ENCODE data around the gene ADAMTS7. TPM values are rescaled to one million over a fixed set of nuclear protein-coding genes. Genes with fewer than 3 reads are reported as not detected.

ADAMTS7 gene
- total and polyA plus RNA-seq, 2 of the 13 experiments (the other 11 are each of a cell fraction or from before 2014, with no cell fraction given) = 0.09 to 0.12 TPM

GRCh38 chr15:78768531-78769408, 42.5 kb downstream of the ADAMTS7 start:
- in situ Hi-C loops (cut with HindIII; ENCODE audit: extremely low pct_ligation_motif_present, low pct_unique_long_range_greater_than_20kb) = no loop called here
- Histone ChIP-seq H3K27ac (ENCODE audit: extremely low read length, insufficient read depth, low read length) (no peak overlapping the region), H3K4me2 (ENCODE audit: low read depth, low read length) (no peak overlapping the region), H3K79me2 (ENCODE audit: insufficient read depth, low read length) (no peaks in the 10 kb centered on the region), H2AFZ (ENCODE audit: low read length) (no peak overlapping the region), H3K4me1 (ENCODE audit: insufficient read depth, low read length) (no peaks in the 10 kb centered on the region), H4K20me1 (ENCODE audit: insufficient read depth, low read length) (no peaks in the 10 kb centered on the region), H3K9me3 (ENCODE audit: low read length) (no peaks in the 10 kb centered on the region), H3K27me3 (ENCODE audit: control insufficient read depth in 1 of 2, insufficient read depth in 2 of 2, low read length in 2 of 2) (peaks cover 0 to 4% of the 10 kb centered on the region in 2 experiments; a peak in 2 of 5 replicates), H3K9ac (ENCODE audit: insufficient read depth, low read depth, low read length) (no peak overlapping the region), H3K4me3 (replicated peaks in 1 of 3; ENCODE audit: insufficient read depth in 1 of 3, low read depth in 2 of 3, low read length in 3 of 3) (no peak overlapping the region), H3K36me3 (replicated peaks in 1 of 2; ENCODE audit: control insufficient read depth in 1 of 2, insufficient read depth in 2 of 2, low read length in 2 of 2) (no peaks in the 10 kb centered on the region)
- WGBS (ENCODE audit: low lambda C conversion rate) = 14% methylated on average over 4 of the region's 18 CpGs
- FAIRE-seq = no peak
- DNase-seq (ENCODE audit: low spot score) = no peak
- intact Hi-C loops (cut with micrococcal nuclease; ENCODE audit: unreplicated experiment) = no loop called here
- ATAC-seq = no peak; the same call in 2 of the 3 replicates
- POLR2A ChIA-PET = no interaction called here
- TF ChIP-seq ZNF598 (CRISPR knock-in tag; IDR thresholded peaks at IDR 0.05; ENCODE audit: borderline replicate concordance) = no peak
- no peak for TF ChIP-seq FOSL1 (CRISPR knock-in tag; IDR thresholded peaks at IDR 0.05; ENCODE audit: borderline replicate concordance)
- no peak for TF ChIP-seq ZNF550 (CRISPR knock-in tag; IDR thresholded peaks at IDR 0.05; ENCODE audit: borderline replicate concordance)
- TF ChIP-seq MED1 (CRISPR knock-in tag; IDR thresholded peaks at IDR 0.05) = no peak
- TF ChIP-seq GTF3A (CRISPR knock-in tag; conservative IDR thresholded peaks at IDR 0.05) = no peak
- TF ChIP-seq ZFAT (CRISPR knock-in tag; conservative IDR thresholded peaks at IDR 0.05) = no peak
- TF ChIP-seq FOXM1 (CRISPR knock-in tag; IDR thresholded peaks at IDR 0.05) = no peak
- no peak for TF ChIP-seq ATF3 (CRISPR knock-in tag; IDR thresholded peaks at IDR 0.05)
- no peak for TF ChIP-seq STAG1 (CRISPR knock-in tag; IDR thresholded peaks at IDR 0.05)
- no peak for TF ChIP-seq SRY (CRISPR knock-in tag; IDR thresholded peaks at IDR 0.05)
- no TSS peak for BruUV-seq (replicated peaks)
- CTCF ChIA-PET (ENCODE audit: low intra/inter-chr PET ratio, low total read pairs) = no interaction called here
